T-helper 2 cell (primary cell): ENCODE measurements around the gene TSPAN32.

Source experiments
- DNase-seq, 5 experiments: peaks; one replicate each; pipeline versions ENCODE4 v3.0.0 to v3.0.0-alpha.2; 2012 to 2022

Gene TSPAN32

DNA sequence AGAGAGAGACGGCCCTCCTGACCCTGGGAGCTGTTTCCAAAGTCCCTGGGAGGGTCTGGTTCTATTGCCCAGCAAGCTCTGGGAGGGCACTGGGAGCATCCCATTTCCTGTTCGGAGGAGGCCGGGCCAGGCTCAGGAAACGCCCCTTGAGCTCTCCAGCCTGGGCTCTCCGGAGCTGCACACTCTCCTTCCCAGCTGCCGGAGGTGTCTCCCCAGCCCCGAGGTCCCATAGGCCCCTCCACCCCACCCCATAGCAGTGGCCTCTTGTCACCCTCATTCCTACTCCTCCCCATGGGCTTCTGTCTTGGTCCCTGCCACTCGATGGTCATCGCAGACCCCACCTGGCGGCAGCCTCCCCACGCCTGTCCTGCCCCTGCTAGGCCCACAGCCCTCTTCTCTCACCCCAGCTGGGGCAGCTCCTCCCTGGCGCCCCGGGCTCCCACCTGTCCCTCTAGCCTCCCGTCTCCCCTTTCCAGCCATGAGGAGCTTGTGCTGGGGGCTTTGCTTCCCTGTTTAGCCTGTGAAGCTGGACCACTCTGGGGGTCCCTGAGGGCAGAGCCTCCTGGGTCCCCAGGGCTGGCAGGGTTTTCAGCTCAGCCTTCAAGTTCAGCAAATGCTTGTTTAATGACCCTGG, 2.8 kb downstream of the TSPAN32 start:
- DNase-seq = no peak

DNA sequence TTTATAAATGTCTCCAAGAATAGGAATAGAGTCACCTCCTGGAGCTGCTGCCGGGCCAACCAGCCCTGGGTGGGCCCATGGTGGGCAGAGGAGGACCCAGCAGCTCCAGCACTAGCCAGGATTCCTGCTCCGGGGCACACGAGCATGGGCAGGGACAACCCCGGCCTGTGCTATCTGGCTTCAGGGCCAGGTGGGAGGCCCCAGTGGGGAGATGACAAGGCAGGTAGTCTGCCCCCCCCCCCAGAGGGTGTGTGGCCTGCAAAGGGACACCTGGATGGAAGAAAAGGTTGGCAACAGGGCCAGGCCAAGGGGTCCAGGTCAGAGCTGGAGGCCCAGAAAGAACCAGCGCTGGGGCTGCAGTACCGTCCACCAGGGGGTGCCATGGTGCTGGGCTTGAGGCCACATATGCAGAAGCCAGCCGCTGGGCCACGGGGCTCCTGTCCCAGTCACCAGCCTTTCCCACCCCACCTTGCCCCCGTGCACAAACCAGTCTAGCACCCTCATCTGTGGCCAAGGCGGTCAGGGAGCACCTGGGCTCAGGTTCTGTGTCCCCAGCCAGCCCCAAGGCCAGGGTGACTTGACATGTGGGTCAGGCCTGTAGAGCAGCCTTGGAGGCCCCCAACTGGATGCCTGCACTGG, 3.4 kb downstream of the TSPAN32 start:
- DNase-seq = peak; percentile 63 to 74 (median 70)

DNA sequence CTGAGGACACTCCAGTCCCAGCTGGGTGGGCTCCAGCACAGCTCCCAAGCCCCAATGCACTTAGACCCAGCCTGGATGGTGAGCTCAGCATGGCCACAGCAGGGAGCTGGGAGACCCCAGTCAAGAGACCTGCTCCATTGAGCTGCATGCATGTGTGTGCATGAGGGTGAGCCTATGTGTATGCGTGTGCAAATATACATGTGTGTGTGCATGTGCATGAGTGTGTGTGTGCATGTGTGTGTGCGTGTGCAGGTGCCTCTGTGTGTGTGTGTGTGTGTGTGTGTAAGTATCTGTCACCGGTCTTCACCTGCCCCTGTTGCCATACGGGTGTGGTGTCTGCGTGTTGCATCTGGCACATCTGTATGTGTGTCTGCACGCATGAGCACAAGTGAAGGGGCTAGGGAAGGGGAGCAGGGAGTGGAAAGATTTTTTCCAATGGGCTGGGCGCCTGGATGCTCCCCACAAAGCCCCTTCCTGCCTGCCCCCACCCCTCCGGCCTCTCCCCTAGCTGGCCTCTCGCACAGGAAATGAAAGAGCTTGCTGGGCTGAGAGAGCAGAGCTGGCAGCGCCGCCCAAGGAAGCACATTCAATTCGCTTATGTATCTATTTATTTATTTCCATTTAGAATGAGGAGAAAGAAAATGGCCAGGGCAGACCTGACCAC, 4.1 kb downstream of the TSPAN32 start:
- DNase-seq = peak in 2 of 5 experiments; percentile 9 to 23

DNA sequence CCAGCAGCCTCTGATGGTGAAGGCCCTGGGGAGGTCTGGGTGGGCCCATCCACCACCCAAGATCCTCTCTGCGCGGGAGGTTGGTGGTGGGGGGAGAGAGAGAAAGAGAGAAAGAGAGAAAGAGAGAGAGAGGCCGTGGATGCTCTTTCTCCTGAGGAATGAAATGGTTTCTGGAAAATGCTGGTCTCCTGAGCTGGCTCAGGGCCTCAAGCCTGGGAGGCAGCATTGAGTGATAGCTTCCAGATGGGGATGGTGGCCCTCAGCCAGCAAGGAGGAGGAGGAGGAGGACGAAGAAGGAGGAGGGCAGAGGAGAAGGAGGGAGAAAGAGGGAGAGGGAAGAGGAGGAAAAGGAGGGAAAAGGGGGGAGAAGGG, 4.6 kb downstream of the TSPAN32 start:
- no peak for DNase-seq

DNA sequence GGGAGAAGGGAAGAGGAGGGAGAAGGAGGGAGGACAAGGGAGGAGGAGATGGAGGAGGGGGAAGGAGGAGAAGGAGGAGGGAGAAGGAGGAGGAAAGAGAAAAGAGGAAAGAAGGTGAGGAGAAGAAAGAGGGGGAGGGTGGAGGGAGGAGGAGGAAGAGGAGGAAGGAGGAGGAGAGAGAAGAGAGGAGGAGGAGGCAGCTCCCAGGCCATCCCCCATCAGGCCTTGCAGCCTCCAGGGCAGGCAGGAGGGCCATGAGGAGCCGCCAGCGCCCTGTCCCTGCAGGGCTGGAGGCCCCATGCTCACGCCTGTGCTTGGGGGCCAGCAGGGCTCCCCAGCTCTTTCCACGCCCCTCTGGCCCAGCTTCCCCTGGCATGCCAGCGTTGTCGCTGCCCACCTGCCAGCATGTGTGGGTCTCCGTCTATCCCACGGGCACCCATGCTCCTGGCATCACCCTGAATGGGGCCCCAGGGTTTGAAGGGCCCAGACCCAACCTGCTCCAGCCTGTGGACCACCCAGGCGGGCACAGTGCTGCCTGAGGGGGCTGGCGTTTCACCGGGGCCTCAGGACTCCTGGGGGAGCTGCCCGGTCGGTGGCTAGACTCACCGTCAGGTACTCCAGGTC, 5.2 kb downstream of the TSPAN32 start:
- no peak for DNase-seq

DNA sequence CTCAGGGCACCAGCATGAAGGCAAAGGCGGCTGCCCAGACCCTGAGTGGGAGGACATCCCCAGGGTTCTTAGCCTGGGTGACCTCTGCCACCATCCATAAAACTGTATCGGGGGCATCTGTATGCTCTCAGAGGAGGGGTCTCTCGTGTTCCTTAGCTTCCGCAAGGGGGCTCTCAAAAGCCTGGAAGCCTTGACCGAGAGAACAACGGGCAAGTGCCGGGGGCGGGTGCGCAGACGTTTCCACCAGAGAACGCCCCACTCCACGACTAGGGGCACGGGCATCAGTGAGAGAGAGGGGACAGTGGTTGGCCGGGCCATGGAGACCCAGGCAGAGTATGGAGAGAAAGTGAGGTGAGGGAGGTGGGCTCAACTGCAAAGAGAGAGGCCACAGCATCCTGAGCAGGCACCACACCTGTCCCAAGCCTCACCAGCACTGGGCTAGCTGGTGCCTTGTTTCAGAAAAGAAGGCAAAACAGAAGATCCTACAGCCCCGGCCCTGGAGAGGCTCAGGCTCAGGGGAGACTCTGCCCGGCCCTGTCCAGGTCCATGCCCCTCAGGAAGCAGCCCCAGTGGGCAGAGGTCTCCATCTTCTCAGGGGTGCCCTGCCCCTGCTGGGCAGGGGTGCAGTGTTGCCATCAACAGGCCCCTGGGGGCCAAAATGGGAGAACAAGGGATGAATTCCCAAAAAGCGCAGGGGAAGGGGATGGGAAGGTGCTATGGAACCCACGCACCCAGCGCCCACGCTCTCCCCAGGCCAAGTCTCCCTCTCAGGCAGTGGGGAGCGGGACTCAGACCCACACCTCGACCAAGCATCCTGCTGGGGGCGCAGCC, 5.9 kb downstream of the TSPAN32 start:
- DNase-seq = no peak

DNA sequence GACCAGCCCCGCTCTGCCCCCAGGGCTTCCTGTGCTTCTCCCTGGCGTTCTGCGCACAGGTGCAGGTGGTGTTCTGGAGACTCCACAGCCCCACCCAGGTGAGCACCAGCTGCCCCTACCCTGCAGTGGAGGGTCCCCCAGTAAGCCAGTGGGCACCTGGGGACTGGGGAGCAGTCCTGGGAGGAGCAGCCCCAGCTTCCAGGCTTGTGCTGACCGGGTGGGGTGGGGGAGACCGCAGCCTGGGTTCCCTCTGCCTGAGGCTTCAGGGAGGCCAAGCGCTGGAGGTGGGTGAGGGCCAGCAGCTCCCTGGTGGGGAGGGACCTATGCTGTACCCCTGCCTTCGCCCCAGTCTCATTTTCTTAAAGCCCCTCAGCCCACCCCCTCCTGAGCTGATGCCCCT, 6.9 kb downstream of the TSPAN32 start:
- DNase-seq = no peak

DNA sequence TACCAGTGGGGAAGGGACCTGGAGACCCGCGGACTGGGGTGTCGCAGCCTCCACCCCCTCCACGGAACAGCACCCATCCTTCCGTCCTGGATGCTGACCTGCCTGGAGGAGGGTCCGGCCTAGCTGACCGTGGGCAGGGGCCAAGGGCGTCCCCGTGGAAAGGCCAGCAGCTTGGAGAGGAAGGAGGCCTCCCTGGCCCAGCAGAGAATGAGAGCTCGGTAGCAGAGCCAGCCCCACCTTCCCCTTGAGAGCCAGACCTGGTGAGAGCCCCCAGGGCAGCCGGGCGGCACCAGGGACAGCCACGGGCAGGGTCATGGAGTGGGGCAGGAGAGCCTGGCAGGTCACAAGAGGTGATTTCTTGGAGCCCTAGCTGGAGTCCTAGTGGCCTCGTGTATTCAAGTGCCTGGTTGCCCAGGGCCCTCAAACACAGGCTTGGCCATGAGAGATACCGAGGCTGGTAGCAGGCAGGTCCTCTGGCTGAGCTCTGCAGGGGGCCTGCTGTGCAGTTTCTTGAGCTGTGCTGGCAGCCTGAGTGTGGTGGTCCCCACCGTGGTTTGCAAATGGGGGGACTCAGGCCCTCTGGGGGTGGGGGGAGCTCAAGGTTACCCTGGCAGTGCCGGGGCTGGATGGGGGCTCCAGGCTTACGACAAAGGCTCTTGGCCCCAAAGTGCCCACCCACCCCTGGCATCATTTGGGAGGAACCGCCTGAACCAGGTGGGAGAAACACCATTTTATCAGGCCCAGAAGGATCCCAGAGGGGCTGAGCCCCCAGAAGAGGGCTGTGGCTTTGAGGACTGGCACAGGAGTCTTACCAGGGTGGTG, 7.6 kb downstream of the TSPAN32 start:
- no peak for DNase-seq

DNA sequence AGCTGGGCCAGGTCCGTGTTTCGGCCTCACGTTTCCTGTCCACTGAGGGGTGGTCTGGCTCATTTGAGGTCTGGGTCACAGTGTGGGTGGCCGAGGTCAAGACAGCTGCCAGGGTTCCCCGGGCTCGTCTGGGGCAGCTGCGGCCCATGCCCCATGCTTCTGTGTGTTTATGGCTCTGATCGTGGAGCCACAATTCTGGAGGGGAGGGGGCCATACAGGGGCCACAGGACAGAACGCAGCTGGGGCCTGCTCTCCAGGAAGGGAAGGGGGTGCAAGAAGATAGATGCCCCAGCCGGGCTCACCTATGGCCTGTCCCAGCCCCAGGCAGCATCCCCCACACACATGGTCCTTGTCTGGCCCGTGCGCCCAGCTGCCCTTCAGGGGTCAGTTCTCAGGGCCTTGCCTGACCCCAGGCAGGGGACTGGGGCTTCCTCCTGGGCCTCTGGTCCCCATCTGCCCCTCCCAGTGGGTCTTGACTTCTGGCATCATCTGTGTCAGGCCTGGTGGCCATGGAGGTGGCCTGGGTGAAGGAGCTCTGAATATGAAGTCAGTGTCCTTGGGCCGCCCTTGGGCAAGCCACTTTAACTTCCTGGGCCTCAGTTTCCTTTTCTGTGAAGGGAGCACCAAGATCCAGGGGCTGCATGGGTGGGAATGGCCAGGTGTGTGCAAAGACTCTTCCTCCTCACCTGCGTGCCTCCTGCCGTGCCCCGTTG, 8.4 kb downstream of the TSPAN32 start:
- no peak for DNase-seq

DNA sequence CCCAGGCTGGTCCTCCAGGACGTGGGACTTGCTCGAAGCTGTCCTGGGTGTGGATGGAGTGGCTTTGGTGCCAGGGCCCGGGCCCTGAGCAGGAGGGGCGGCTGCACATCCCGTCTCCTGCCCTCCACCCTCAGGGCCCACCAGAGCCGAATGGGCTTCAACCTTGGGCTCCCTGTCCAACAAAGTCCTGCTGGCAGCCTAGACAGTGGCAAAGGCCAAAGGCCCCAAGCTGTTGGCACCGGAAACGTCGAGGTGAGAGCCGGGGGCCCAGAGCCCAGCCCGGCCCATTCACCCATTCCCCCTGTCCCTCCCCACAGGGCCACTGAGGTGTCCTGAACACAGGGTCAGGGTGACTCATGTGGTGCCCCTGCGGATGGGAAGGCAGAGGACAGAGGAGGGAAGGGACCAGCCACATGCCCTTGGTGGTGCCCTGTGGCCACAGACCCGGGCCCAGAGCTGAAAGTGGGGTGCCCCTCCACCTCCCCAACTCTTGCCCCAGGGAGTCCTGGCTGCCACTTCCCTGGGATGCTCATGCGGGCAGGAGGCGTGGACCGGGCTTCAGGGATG, 9.1 kb downstream of the TSPAN32 start:
- no peak for DNase-seq

DNA sequence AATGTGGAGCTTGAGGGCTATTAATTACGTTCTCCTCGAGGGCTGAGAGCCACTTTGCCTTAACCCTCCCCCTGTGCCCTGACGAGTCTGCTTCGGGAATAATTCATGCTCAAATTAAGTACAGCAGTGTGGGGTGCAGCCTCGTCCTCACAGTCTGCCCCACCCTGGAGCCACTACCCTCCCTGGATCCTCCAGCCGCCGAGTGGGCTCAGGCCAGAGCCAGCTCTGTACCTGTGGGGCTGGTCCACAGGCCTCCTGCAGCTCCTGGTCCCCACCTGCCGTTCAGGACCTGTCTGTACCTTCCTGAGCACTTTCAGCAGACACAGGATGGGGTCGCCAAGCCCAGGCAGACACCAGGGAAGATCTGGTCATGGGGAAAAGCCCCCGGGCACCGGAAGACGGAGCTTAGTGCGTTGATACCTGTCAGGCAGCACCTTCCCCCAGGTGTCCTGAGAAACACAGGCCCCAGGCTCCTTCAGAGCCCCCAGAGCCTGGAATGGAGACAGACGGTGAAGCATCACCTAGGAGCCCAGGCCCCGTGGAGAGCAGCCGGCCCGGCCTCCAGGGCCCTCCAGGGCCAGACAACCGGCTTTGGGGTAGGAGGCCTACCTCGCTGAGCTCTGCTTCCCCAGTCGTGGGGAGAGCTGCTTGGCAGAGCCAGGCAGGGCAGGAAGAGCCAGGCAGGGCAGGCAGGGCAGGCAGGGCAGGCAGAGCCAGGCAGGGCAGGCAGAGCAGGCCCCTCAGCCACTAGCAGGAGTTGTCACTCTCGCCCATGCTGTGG, 9.7 kb downstream of the TSPAN32 start:
- no peak for DNase-seq

DNA sequence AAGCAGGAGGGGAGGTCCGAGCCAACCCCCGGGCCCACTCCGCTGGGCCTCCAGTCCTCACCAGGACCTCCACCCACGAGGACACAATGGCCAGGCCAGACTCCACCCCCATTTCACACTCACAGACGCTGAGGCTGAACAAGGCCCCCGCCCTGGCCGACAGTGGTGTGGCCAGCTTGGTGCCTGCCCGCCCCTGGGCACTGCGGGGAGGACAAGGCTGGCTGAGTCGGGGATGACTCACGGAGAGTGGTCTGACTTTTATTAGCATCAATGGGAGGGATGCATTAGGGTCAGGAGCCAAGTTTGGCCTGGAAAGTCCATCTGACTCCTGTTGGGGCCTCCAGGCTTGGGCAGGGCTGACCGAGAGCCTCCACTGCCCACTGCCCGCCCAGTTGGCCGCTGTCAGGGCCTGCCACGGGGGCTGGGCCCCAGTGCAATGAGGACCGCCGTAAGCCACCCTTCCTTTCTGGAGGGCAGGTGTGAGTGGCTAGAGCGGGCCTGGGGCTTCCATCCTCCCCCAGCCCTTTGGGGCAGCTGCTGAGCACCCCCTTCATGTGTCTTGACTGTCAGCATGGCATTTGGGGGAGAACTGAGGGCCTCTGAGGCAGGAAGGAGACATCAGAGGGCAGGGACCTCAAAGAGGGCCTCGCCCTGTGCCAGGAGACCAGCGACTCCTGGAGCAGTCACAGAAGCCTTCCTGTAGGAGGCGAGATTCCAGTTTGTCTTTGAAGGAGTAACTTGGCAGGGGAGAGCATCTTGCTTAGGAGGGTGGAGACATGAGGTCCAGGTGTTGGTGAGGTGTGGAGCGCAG, 10.6 kb downstream of the TSPAN32 start:
- no peak for DNase-seq

DNA sequence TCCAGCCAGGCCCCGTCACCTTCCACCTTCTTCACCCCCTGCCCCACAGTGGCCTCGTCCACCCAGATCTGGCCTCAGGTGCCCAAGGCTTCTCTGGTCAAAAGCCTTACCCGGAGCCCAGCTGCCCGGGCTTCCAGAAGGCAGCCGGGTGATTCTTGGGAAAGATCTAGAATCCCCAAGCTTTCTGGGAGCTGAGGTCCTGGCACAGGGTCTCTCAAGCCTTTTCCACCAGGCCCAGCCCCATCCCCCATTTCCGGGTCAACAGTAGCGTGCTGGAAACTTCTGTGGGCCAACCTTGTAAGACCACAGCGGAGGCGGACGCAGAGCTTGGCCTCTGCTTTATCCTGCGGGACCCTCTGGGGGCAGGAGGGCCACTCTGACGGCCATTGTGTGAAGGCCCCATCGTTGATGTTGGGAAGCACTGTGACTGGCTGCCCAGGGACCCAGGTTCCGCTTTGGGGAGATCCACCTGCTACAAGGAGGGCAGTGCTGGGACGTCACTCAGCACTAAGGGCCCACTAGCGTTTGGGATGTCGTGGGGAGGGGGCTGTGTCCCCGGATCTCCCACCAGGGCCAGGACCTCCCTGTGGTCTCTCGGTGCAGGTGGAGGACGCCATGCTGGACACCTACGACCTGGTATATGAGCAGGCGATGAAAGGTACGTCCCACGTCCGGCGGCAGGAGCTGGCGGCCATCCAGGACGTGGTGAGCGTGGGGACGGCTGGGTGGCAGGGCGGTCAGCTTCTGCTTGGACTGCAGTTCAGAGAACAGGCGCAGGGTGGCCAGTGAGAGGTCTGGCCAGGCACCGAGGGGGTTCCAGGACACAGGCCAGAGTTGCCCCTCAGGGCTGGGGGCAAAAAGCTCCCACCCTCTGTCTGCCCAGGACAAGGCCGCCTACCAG, 11.5 kb downstream of the TSPAN32 start:
- no peak for DNase-seq

DNA sequence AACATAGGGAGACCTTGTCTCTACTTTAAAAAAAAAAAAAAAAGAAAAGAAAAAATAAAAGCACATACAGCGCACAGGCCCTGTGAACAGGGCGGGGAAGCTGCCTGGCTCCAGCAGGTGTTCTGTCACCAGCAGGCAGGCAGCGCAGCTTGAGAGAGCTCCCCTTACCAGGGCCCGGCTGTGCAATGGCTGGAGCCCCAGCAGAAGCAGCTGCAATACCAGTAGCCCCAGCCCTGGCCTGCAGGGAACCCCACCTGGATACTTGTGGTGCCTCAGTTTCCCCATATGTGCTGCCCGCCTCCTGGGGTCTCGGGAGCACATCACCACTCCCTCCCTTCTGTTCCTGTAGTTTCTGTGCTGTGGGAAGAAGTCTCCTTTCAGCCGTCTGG, 12.3 kb downstream of the TSPAN32 start:
- DNase-seq = no peak

DNA sequence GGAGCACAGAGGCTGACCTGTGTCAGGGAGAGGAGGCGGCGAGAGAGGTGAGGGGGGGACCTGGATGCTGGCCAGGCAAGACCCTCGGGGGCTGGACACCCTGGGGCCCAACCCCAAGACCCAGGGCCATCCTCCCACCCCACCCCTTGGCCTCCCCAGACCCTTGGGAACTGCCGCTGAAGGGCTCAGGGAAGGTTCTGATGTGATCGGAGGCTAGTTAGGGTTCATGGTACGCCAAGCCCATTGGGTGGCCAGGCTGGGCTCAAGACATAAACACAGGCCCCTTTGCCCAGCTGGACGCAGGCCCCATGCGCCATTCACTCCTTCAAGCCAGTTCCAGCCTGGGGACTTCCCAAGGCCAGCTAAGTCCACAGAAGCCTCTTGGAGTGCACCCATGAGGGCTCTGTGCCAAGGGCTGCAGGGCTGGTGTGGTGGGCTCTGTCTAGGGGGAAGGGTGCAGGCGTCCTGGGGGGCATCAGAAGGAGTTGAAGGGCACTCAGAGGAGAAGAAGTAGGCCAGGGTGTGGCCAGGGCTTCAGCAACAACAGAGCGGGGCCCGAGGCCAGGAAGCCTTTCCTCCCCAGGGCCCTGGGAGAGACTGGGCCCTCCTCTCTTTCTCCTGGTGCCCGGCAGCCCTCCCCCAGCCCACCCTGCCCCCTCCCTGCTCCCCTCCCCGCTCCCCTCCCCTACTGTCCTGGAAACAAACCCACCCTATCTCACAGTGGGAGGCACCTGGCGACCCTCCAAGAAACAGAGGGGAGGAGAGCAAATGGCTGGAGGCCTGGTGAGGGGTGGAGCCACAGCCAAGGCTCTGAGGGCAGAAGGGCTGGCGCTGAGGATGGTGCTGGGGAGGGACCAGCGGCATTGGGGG, 12.9 kb downstream of the TSPAN32 start:
- no peak for DNase-seq

DNA sequence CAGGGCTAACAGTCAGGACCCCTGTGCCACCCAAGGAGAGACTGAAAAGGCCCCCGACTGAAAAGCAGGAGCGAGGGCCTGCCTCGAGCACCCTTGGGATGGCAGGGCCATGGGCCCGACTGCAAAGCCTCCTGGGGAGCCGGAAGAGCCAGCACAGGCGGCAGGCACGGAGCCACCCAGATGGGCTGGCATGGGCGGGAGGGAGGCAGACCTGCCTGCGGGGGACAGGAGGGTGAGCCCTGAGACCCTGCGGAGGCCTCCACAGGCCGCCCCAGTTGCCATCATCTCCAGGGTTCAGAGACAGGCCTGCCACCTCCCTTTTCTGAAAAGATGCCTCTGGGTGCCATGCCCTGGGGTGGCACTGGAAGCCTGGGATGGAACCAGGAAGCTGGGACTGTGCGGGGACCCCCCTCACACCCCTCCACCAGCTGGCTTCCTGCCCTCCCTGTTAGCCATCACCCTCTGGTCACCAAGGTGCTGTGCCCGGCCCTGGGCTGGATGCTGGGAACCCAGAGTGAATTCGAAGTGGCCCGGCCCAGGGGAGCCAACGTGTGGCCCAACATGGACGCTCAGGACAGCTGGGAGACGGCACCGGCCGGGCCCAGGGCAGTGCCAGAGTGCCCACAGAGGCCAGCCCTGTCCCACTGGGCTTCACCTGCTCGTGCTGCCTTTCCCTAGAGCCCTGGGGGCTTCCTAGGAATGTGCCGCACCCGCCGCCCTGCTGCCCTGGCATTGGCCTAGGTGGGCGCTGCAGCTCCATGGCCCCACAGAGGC, 13.8 kb downstream of the TSPAN32 start:
- DNase-seq = no peak
